Measurements from ENCODE around the gene TSSK2.

TSSK2 gene

DNA sequence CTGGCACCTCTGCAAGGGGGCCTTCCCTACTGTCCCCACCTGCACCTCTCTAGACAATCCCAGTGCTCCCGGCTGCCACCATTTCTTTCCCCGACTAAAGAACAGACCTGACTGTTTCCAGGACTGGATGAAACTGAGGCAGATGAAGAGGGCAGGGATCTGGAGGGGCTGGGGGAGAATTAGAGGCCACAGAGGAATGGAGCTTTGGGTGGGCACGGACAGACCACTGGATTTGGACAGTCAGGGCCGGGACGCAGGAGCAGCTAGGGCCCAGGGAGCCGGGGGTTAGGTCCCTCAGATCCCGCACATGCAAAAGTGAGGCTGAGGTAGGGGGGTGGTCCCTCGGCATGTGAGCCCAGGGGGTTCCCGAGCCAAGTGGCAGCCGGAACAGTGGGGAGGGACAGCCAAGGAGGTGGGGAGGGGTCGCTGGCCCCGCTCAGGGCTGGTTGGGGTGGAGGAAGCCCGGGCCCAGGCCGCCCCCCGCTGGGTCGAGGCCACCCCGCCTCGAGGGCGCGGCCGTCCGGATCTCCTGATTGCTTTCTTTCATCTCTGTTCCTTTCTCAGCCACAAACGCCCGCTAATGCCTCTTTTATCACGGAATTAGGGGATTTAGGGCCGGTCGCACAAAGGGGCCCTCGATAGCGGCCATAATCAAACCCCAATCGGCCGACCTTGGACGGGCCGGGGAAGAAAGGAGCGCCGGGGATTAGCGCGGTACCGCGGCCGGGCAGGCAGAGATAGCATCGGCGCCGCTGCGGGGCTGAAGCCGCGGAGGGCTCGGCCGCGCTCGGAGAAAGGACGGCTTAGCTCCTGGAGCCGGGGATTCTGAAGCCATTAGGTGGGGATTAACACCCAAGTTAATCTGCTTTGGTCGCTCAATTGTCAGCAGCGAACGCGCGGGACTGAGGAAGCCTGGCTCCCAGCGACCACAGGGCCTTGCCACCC lies 38.2 kb downstream of the TSSK2 start:
- no peak for DNase-seq (ENCODE audit: low read depth)
- peak overlapping the region; percentile 25 for H3K4me3 ChIP-seq (replicated peaks; ENCODE audit: low read depth, low read length)
- TF ChIP-seq CTCF (IDR thresholded peaks at IDR 0.05; ENCODE audit: low read length, missing control alignments): no peak

- no peak for TF ChIP-seq CTCF (IDR thresholded peaks at IDR 0.05; ENCODE audit: low read length, missing control alignments)
- H3K4me3 ChIP-seq (replicated peaks; ENCODE audit: low read depth, low read length): no peak overlapping the region
- DNase-seq (ENCODE audit: low read depth): no peak
Measured at GRCh38 chr22:19169947-19170318, 38.8 kb downstream of the TSSK2 start.

DNA sequence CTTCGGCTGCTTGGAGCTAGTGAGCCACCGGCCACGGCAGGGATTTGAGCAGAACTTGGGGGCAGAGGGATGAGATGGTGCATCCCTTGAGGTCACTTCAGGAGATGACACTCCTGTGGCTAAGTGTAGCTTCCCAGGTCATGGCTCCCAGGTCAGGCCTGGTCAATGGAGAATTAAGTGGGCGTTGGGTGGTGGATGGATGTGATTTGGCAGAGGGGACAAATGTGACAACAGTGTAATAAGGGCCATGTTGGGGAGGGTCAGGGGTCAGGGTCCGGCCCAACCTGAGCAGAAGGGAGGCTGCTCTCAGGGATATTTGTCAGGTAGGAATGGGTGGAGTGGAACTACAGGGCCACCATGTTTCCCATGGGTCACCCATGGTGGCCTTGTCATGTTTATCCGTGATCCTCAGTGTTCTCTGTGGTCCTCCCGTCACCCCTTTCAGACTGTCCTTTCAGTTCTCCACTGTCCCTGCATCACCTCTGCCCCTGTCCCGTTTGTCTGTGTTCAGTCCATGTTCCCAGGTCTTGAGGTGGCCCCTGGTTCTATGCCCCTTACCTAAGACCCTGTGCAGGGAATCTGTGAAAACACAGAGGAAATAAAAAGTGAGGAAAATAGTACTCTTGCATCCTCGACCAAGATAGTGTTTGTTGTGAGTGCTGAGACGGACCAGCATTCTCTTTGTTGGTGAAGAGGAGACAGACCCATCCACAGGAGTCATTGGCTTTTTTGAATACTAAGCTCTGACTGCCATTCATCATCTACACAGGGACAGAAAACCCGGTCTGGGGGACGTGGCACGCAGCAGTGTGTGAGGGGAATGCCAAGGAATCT lies 41.3 kb downstream of the TSSK2 start:
- no peak for DNase-seq (ENCODE audit: low read depth)
- H3K4me3 ChIP-seq (replicated peaks; ENCODE audit: low read depth, low read length): peak overlapping the region; percentile 84
- no peak for TF ChIP-seq CTCF (IDR thresholded peaks at IDR 0.05; ENCODE audit: low read length, missing control alignments)

- peak overlapping the region; percentile 84 for H3K4me3 ChIP-seq (replicated peaks; ENCODE audit: low read depth, low read length)
- no peak for TF ChIP-seq CTCF (IDR thresholded peaks at IDR 0.05; ENCODE audit: low read length, missing control alignments)
- DNase-seq (ENCODE audit: low read depth): no peak
Measured at GRCh38 chr22:19173047-19174035, 42.2 kb downstream of the TSSK2 start.

- DNase-seq (ENCODE audit: low read depth): peak; percentile 82
- H3K4me3 ChIP-seq (replicated peaks; ENCODE audit: low read depth, low read length): no peak overlapping the region
- TF ChIP-seq CTCF (IDR thresholded peaks at IDR 0.05; ENCODE audit: low read length, missing control alignments): no peak
Measured at GRCh38 chr22:19174106-19175025, 43.3 kb downstream of the TSSK2 start.

Data from fibroblast of pulmonary artery (primary cell).